A549 treated with AZD2906 at 1 μM for 4 hours (cell line): ENCODE results near the gene GTF2I. TPM values are rescaled to one million over a fixed set of nuclear protein-coding genes. Genes with fewer than 3 reads are reported as not detected.

Experiments used
- total RNA-seq: library from RNA; stranded (reverse); fragments of 200-300 nt; extraction: Qiagen RNA extraction; gene quantifications from 5 replicates; pipeline ENCODE4 v1.2.3, GENCODE V29; 2022

GTF2I gene
- total RNA-seq: 77.7 to 93.7 TPM (median 87.5 TPM) in 5 replicates

GRCh38 chr7:74657692-74658177 is at the start of gene GTF2I:
GTF2I (plus strand) TSS chr7:74657718; CDS start chr7:74689129, 31,411 bp downstream.

GRCh38 chr7:74773760-74774750 is 116.5 kb downstream of the GTF2I start, which contains the start of gene NCF1:
NCF1 (plus strand) TSS chr7:74774011; CDS start chr7:74774032, 21 bp downstream.

Other genes with a start within 250 kb of the GTF2I start
- gene GTF2IRD1, start 203.8 kb upstream of the GTF2I start, total RNA-seq: 17.7 to 25.8 TPM (median 23.6 TPM) in 5 replicates
- gene NCF1, start 116.3 kb downstream of the GTF2I start, total RNA-seq: 0.16 to 0.39 TPM (median 0.27 TPM) in 5 replicates
- 4.1 to 8.9 TPM (median 7.2 TPM) in 5 replicates for gene GTF2IRD2, start 193.9 kb downstream of the GTF2I start, total RNA-seq